Activated CD8-positive, alpha-beta T cell treated with anti-CD3 and anti-CD28 coated beads for 36 hours (primary cell): ENCODE data around the gene FAAH. TPM values are rescaled to one million over a fixed set of nuclear protein-coding genes. Genes with fewer than 3 reads are reported as not detected.
"Not testable (repeated sequence)": the region's sequence is repeated elsewhere in the genome, so short reads cannot be mapped to it uniquely, and the experiment has no call there.

Experiments used
- ATAC-seq: fragments of 200-7000 bp; cut with Tn5 transposase; one replicate; pipeline ENCODE4 v1.10.0; 2021; ENCODE audit warnings: mild to moderate bottlenecking, moderate library complexity
- CTCF ChIA-PET: fragments of 350-600 bp; sonication (Branson Sonifier 250); formaldehyde crosslinking; loops from one replicate; lab custom pipeline; 2021; ENCODE audit warnings: antibody characterized with exemption; lab: Charles Lee
- POLR2A ChIA-PET: fragments of 350-600 bp; sonication (Branson Sonifier 250); formaldehyde crosslinking; loops from one replicate; lab custom pipeline; 2021; ENCODE audit warnings: antibody characterized with exemption; lab: Charles Lee
- DNase-seq: peaks from one replicate; pipeline ENCODE4 v3.0.0-alpha.2; 2020
- H3K27ac Mint-ChIP-seq: one replicate; pipeline ENCODE4 v1.8.0; 2021; ENCODE audit warnings: mild to moderate bottlenecking, mixed read lengths
- H3K27me3 Mint-ChIP-seq: one replicate; pipeline ENCODE4 v1.8.0; 2021; ENCODE audit warnings: mixed read lengths
- H3K36me3 Mint-ChIP-seq: one replicate; pipeline ENCODE4 v1.8.0; 2021; ENCODE audit warnings: low read depth, mixed read lengths
- H3K4me1 Mint-ChIP-seq: one replicate; pipeline ENCODE4 v1.8.0; 2021; ENCODE audit warnings: low read depth, mixed read lengths
- H3K4me3 Mint-ChIP-seq: one replicate; pipeline ENCODE4 v1.8.0; 2021; ENCODE audit warnings: mild to moderate bottlenecking, moderate library complexity, mixed read lengths
- H3K9me3 Mint-ChIP-seq: one replicate; pipeline ENCODE4 v1.8.0; 2021; ENCODE audit warnings: mixed read lengths
- intact Hi-C: fragments of 100-400 bp; cut with micrococcal nuclease; formaldehyde crosslinking; loops from one replicate; pipeline ENCODE4 v1.10.0; 2022
- total RNA-seq, 2 experiments: library from RNA; stranded (reverse); gene quantifications; one replicate each; pipeline ENCODE4 v1.2.3, GENCODE V29; 2021
- TF ChIP-seq, protein P1 (sequence below): fragments of 200-600 bp; IDR thresholded peaks from one replicate; pipeline ENCODE4 v1.8.0; 2022; ENCODE audit warnings: antibody characterized with exemption, mild to moderate bottlenecking

Gene FAAH
- total RNA-seq, 2 experiments from 2014 or later, result 3.0 to 4.7 TPM

DNA sequence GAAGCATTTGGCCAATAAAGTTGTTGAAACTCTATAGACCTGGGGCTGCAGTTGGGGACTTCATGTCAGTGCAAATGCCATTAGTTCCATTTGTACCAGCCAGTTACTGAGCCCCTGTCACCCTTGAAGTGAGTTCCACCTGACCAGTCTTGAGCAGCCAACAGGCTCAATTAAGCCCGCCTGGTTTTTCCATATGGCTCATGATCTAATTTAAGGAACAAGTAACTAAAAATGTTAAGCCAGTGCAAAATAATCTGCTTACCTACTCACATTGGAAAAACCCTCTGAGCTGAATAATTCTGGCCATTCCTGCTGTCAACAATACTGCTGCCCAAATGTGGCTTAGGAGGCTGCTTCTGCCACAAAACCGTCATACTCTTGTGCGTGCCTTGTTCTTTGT, 32.0 kb upstream of the FAAH start:
- CTCF ChIA-PET, result interaction anchor here (2.0 kb wide), 1 partner anchor 15 kb away, joined by 6 read pairs; no protein-coding TSS in a partner anchor
- no peak overlapping the region for H3K27ac Mint-ChIP-seq
- H3K9me3 Mint-ChIP-seq, result no peaks in the 10 kb centered on the region
- H3K4me1 Mint-ChIP-seq, result no peaks in the 10 kb centered on the region
- TF ChIP-seq, protein P1, sequence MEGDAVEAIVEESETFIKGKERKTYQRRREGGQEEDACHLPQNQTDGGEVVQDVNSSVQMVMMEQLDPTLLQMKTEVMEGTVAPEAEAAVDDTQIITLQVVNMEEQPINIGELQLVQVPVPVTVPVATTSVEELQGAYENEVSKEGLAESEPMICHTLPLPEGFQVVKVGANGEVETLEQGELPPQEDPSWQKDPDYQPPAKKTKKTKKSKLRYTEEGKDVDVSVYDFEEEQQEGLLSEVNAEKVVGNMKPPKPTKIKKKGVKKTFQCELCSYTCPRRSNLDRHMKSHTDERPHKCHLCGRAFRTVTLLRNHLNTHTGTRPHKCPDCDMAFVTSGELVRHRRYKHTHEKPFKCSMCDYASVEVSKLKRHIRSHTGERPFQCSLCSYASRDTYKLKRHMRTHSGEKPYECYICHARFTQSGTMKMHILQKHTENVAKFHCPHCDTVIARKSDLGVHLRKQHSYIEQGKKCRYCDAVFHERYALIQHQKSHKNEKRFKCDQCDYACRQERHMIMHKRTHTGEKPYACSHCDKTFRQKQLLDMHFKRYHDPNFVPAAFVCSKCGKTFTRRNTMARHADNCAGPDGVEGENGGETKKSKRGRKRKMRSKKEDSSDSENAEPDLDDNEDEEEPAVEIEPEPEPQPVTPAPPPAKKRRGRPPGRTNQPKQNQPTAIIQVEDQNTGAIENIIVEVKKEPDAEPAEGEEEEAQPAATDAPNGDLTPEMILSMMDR, result no peak
- POLR2A ChIA-PET, result no interaction called here
- no peaks in the 10 kb centered on the region for H3K27me3 Mint-ChIP-seq
- no peak overlapping the region for H3K4me3 Mint-ChIP-seq
- H3K36me3 Mint-ChIP-seq, result peaks cover 41% of the 10 kb centered on the region
- ATAC-seq (no peak), DNase-seq (no peak)
- intact Hi-C loops, result no loop called here

DNA sequence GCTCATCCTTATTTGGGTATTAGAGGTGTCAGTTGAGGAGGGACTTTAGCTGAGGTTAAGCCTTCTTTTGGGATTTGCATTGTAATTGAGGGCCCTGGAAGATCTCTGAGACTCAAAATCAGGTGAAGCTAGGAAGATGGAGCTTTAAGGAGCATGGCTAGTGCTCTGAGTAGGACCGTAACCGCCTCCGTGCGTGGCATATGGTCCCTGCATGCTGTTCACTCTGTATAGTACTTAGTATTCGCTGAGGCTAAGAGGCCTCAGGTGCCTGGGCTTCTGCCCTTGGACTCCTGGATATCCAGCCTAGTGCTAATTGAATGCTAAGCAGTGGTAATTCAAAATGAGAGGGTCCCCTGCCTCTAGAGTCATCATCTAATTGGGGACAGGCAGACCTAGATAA, 31.0 kb upstream of the FAAH start:
- no peaks in the 10 kb centered on the region for H3K4me1 Mint-ChIP-seq
- DNase-seq, result no peak
- H3K27me3 Mint-ChIP-seq, result no peaks in the 10 kb centered on the region
- no peak for ATAC-seq
- H3K27ac Mint-ChIP-seq, result no peak overlapping the region
- H3K4me3 Mint-ChIP-seq, result no peak overlapping the region
- POLR2A ChIA-PET, result interaction anchor here (0.6 kb wide), 1 partner anchor 14 kb away, joined by 3 read pairs; no protein-coding TSS in a partner anchor
- H3K36me3 Mint-ChIP-seq, result peaks cover 40% of the 10 kb centered on the region
- intact Hi-C loops, result no loop called here
- TF ChIP-seq, protein P1, result no peak
- no peaks in the 10 kb centered on the region for H3K9me3 Mint-ChIP-seq
- CTCF ChIA-PET, result interaction anchor here (0.6 kb wide), 1 partner anchor 872 kb away, joined by 3 read pairs; no protein-coding TSS in a partner anchor

DNA sequence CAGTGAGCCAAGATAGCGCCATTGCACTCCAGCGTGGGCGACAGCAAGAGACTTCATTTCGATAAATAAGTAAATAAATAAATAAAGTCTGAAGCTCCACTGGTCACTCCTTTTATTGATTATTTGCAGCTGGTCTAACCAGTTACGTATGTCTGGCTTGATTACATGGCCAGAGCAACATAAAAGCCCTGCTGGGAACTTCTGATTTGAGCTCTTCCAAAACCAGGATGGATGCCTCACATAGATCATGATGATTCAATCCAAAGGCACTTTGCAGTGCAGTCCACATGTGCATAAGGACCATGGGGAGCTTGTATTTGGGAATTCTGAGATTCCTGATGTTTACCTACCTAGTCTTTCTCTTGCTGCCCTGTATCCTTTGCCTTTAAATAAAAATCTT, 29.5 kb upstream of the FAAH start:
- Mint-ChIP-seq H3K27ac (no peak overlapping the region), H3K27me3 (no peaks in the 10 kb centered on the region), H3K4me1 (peaks cover 3% of the 10 kb centered on the region), H3K36me3 (peaks cover 40% of the 10 kb centered on the region), H3K4me3 (no peak overlapping the region), H3K9me3 (no peaks in the 10 kb centered on the region)
- ChIA-PET CTCF (interaction anchor here (1.0 kb wide), 1 partner anchor 141 kb away, joined by 3 read pairs; no protein-coding TSS in a partner anchor), POLR2A (interaction anchor here (1.3 kb wide), 1 partner anchor 11 kb away, joined by 3 read pairs; no protein-coding TSS in a partner anchor)
- no peak for DNase-seq
- intact Hi-C loops, result no loop called here
- ATAC-seq, result no peak
- TF ChIP-seq, protein P1, result no peak

DNA sequence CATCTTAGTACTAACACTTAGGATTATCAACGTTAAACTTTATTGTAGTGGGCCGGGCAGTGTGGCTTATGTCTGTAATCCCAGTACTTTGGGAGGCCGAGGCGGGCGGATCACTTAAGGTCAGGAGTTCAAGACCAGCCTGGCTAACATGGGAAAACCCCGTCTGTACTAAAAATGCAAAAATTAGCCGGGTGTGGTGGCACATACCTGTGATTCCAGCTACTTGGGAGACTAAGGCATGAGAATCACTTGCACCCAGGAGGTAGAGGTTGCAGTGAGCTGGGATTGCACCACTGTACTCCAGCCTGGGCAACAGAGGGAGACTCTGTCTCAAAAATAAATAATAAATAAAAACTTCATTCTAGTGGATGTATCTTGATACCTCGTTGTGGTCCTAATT, 28.3 kb upstream of the FAAH start:
- H3K36me3 Mint-ChIP-seq, result peaks cover 39% of the 10 kb centered on the region
- H3K27ac Mint-ChIP-seq, CTCF ChIA-PET, H3K4me1 Mint-ChIP-seq, H3K9me3 Mint-ChIP-seq, intact Hi-C loops, H3K27me3 Mint-ChIP-seq, ATAC-seq, DNase-seq, POLR2A ChIA-PET, H3K4me3 Mint-ChIP-seq: not testable (repeated sequence)

DNA sequence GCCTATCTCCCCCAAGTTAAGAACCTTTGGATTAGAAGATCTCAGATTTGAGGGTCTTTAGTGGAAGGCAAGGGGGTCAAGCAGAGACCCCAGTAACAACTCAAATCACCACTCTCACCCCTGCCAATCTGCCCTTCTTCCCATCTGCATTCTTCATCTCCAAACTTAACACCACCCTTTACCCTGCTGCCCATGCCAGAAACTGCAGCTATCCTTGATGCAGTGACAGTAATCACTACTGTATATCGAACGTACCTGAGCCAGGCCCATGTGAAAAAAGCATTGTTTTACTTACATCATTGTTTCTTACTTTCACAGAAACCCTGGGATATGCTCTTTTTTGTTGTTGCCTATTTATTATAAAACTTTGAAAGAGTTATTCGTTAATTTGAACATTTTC, 27.0 kb upstream of the FAAH start:
- H3K36me3 Mint-ChIP-seq, result peaks cover 31% of the 10 kb centered on the region
- no peaks in the 10 kb centered on the region for H3K27me3 Mint-ChIP-seq

DNA sequence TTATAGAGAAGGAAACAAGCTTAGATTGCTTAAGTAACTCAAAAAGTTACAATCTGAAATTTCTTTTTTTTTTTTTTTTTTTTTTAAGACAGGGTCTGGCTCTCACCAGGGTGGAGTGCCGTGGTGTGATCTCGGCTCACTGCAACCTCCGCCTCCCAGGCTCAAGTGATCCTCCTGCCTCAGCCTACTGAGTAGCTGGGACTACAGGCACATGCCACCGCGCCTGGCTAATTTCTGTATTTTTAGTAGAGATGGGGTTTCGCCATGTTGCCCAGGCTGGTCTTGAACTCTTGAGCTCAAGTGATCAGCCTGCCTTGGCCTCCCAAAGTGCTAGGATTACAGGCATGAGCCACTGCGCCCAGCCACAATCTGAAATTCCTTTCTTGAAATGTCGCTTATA, 26.4 kb upstream of the FAAH start:
- POLR2A ChIA-PET, H3K9me3 Mint-ChIP-seq, H3K27ac Mint-ChIP-seq, DNase-seq, ATAC-seq, H3K4me1 Mint-ChIP-seq, H3K27me3 Mint-ChIP-seq, H3K4me3 Mint-ChIP-seq, intact Hi-C loops: not testable (repeated sequence)
- peaks cover 29% of the 10 kb centered on the region for H3K36me3 Mint-ChIP-seq
- CTCF ChIA-PET, result interaction anchor here (1.2 kb wide), 1 partner anchor 20 kb away, joined by 3 read pairs; no protein-coding TSS in a partner anchor

More for the DNA sequence above, 27.0 kb upstream of the FAAH start:
- TF ChIP-seq, protein P1, result no peak
- Mint-ChIP-seq H3K9me3 (no peaks in the 10 kb centered on the region), H3K4me1 (peaks cover 6% of the 10 kb centered on the region), H3K4me3 (no peak overlapping the region), H3K27ac (no peak overlapping the region)
- POLR2A ChIA-PET, result no interaction called here
- CTCF ChIA-PET, result interaction anchor here (1.2 kb wide), 1 partner anchor 20 kb away, joined by 3 read pairs; no protein-coding TSS in a partner anchor
- no peak for DNase-seq
- no peak for ATAC-seq
- intact Hi-C loops, result no loop called here
